HL-60 (cell line): ENCODE data around the gene TRAPPC12.

Experiments used
- POLR2AphosphoS5 ChIP-seq: IDR thresholded peaks from 2 replicates; pipeline ENCODE4 v1.6.1; 2012; ENCODE audit warnings: low read depth
- TF ChIP-seq, protein P1 (sequence below): IDR thresholded peaks from one replicate; pipeline ENCODE4 v1.5.1; 2011; ENCODE audit warnings: low read length, control low read depth, inconsistent platforms; ENCODE audit not compliant: insufficient read depth

DNA sequence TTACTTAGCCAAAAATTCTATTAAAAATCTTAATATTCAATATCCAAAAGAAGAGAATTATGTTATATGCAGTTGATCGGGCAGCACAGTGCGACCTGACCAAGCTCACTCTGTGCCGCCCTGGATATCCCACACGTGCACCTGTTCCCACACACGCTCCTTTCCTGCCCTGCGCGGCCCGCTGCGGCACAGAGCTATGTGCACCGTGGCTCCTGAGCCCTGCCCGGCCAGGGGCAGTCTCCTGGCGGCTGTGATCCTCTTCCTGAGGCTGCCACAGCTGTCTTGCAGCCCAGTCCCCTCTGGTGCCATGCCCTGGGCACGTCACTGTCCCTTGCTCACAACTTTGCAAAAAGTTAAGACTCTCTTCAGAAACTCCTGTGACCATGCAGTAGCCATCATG is 29.3 kb downstream of the TRAPPC12 start:
- TF ChIP-seq, protein P1, sequence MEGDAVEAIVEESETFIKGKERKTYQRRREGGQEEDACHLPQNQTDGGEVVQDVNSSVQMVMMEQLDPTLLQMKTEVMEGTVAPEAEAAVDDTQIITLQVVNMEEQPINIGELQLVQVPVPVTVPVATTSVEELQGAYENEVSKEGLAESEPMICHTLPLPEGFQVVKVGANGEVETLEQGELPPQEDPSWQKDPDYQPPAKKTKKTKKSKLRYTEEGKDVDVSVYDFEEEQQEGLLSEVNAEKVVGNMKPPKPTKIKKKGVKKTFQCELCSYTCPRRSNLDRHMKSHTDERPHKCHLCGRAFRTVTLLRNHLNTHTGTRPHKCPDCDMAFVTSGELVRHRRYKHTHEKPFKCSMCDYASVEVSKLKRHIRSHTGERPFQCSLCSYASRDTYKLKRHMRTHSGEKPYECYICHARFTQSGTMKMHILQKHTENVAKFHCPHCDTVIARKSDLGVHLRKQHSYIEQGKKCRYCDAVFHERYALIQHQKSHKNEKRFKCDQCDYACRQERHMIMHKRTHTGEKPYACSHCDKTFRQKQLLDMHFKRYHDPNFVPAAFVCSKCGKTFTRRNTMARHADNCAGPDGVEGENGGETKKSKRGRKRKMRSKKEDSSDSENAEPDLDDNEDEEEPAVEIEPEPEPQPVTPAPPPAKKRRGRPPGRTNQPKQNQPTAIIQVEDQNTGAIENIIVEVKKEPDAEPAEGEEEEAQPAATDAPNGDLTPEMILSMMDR: no peak
- no peak for TF ChIP-seq POLR2AphosphoS5
